HG03045 (cell line): ENCODE data around the gene RIF1.
A peak's percentile ranks its signal among the peaks of the same experiment; 100 is the strongest.
"Not testable (repeated sequence)": the region's sequence is repeated elsewhere in the genome, so short reads cannot be mapped to it uniquely, and the experiment has no call there.

Source experiments
- ATAC-seq: cut with Tn5 transposase; IDR thresholded peaks from one replicate; pipeline ENCODE4 v1.9.1; 2021; ENCODE audit warnings: mild to moderate bottlenecking, moderate library complexity; ENCODE audit not compliant: unreplicated experiment

The RIF1 gene

DNA sequence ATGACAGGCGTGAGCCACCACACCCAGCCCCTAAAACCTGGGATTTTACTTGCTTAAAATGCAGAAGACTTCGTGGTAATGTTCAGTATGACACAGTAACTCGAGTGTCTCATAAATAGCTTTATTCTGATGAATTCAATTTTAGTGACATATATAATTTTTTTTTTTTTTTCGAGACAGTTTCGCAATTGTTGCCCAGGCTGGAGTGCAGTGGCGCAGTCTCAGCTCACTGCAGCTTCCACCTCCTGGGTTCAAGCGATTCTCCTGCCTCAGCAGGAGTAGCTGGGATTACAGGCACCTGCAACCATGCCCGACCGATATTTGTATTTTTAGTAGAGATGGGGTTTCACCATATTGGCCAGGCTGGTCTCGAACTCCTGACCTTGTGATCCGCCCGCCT is 12.0 kb downstream of the RIF1 start:
- not testable (repeated sequence) for ATAC-seq

DNA sequence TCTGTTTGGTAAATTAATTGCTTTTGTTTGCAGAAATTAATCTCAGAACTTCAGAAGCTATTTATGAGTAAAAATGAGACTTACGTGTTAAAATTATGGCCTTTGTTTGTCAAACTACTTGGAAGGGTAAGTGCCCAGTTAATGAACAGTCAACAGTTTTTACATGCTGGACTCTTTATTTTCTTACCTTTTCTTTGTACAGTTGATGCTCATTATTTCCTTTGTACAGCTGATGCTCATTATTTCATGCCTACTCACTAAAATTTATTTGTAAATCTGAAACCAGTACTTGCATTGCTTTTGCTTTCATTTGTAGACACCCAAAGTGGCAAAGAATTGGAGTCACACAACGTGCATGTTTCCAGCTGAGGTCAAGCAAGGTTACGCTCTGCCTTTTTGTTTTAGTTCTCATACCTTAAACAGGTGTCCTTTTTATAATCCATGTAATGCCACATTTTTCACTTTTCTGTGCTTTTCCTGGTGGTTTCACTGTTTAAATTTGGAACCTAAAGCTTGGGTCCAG is 13.3 kb downstream of the RIF1 start:
- ATAC-seq: peak; percentile 70

DNA sequence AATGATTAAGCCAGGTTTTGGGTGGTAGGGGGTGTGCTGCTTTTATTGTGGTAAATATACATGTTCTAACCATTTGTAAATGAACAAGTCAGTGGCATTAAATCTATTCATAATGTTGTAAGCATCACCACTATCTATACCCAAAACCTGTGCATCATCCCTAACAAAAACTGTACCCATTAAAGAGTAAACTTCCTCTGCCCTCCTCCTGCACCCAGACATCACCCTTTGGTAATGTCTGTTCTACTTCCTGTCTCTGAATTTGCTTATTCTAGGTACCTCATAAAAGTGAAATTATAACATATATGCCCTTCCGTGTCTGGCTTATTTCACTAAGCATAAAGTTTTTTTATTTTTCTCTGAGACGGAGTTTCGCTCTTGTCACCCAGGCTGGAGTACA is 14.1 kb downstream of the RIF1 start:
- ATAC-seq: no peak

- ATAC-seq: no peak
These were observed 27.9 kb downstream of the RIF1 start for GRCh38 chr2:151437630-151438029.

DNA sequence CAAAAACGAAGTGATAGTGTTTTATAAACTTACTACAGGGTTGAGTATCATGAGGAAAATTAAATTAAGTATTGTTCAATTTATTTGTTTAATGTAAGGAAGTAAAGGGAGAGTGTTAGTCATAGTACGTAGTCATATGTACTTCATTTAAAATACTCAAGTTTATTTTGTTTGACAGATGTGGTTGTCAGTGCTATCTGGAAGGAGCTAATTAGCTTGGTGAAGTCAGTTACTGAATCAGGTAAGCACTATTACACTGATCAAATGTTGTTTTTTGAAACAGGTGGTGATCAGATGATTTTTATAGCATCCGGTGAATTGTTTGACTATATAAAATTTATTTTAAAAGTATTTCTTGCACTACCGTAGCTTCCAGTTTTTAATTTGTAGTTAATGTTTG is 28.8 kb downstream of the RIF1 start:
- ATAC-seq: no peak

GRCh38 chr2:151439127-151439526 is 29.4 kb downstream of the RIF1 start:
- no peak for ATAC-seq

DNA sequence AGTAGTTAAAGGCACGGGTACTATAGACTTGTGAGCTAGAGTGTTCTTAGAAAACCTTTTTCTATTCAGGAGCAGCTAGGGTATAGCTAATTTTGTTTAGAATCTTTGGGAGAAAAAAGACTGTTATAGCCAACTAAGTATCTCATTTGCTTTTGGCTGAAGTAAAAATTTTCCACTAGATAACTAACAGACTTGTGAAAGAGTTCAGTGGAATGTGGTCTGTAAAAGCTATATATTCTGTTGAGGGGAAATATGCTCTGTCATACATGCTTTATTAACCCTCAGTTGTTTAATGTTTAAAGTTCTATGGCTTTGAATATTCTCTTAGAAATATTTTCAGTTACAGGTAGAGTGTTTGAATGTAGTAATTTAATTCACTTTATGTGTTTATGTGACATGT is 49.7 kb downstream of the RIF1 start:
- ATAC-seq: no peak

DNA sequence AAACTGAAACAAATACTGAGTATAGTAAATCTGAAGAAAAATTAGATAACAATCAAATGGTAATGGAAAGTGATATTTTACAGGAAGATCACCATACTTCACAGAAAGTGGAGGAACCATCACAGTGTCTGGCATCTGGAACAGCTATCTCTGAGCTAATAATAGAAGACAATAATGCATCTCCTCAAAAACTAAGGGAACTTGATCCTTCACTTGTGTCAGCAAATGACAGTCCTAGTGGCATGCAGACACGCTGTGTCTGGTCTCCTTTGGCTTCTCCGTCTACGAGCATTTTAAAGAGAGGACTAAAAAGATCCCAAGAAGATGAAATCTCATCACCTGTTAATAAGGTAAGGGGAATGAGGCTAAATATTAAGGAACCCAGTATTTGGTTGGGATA is 56.1 kb downstream of the RIF1 start:
- no peak for ATAC-seq

GRCh38 chr2:151470556-151470955 is 60.9 kb downstream of the RIF1 start:
- no peak for ATAC-seq

- no peak for ATAC-seq
These were observed 63.3 kb downstream of the RIF1 start for GRCh38 chr2:151472966-151473365.

DNA sequence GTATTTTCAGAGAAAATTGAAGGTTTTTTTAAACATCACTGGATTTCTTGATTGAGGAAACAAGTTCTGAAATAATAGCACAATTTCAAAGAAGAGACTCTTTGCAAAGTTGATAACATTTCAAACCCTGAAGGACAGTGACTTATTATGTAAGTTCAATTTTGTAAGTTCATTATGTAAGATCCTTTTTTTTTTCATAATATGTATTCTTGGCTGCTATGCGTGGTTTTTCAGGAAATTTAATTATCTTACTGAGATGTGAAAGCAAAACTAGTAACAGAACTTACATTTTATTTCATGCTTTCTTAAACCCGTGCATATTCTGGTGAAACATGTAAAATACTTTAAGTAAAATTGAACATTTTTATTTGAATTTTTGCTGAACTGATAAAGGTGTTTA is 65.4 kb downstream of the RIF1 start:
- no peak for ATAC-seq

DNA sequence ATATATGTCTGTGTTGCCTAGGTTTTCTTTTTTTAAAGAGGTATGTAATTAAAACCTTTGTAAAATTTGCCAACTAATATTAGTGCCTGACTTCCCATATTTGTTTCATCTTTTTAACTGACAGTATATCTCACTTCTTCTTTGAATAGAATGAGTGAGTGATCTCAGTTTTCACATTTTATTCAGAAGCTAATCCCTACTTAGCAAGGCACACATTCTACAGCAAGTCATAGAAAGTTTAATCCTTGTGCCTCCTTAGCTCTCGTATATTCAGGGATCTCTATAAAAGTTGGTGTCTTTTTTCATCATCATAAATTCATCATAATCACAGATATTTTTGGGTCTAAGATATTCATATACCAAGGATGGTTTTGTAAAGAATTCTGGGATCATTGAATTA is 66.6 kb downstream of the RIF1 start:
- ATAC-seq: no peak

DNA sequence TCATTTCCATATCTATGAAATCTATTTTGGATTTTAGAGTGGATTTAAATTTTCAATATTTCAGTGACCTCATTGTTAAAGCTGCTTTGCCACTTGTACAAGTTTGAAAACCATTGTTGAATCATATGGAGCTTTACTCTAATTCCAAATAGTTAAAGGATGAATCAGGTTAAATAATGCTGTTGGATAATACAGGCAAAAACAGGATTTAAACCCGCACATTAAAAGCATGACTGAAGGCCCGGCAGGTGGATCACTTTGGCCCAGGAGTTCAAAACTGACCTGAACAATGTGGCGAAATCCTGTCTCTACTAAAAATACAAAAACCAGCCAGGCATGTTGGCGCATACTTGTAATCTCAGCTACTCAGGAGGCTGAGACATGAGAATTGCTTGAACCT is 68.3 kb downstream of the RIF1 start:
- ATAC-seq: no peak

- no peak for ATAC-seq
These were observed 72.0 kb downstream of the RIF1 start for GRCh38 chr2:151481744-151482143.

- ATAC-seq: no peak
These were observed 72.5 kb downstream of the RIF1 start for GRCh38 chr2:151482171-151482725.

DNA sequence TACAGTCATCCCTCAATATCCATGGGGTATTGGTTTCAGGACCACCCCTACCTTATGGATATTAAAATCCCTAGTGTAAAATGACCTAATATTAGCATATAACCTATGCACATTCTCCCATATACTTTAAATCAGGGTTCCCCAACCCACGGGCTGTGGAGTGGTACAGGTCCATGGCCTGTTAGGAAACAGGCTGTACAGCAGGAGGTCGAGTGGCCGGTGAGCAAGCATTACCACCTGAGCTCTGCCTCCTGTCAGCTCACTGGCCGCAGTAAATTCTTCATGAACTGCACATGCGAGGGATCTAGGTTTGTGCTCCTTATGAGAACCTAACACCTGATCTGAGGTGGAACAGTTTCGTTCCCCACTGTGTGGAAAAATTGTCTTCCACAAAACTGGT is 73.8 kb downstream of the RIF1 start:
- ATAC-seq: no peak

GRCh38 chr2:151484100-151484499 is 74.4 kb downstream of the RIF1 start:
- ATAC-seq: no peak

GRCh38 chr2:151486053-151486452 is 76.4 kb downstream of the RIF1 start:
- ATAC-seq: no peak

GRCh38 chr2:151490276-151490675 is 80.6 kb downstream of the RIF1 start:
- ATAC-seq: no peak

GRCh38 chr2:151491496-151491895 is 81.8 kb downstream of the RIF1 start:
- no peak for ATAC-seq

DNA sequence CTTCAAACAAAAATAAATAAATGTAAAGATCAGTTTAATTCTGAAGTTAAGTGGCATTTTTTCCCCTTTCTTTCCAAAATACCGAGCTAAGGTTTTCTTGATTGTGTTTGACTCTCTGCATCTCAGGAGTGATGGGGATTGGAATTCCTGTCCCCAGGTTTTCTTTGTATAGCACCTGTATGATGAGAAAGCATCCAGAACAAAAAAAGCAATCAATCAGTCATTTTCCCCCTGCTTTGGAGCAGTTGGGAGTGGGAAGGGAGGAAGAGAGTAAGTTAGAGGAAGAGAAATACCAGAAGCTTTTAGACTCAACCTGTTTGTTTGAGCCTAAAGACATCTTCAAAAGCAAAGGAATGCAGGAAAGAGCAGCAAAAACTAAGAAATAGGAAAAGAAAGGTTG is 88.5 kb downstream of the RIF1 start:
- no peak for ATAC-seq

GRCh38 chr2:151506170-151506569 is 96.5 kb downstream of the RIF1 start:
- no peak for ATAC-seq

DNA sequence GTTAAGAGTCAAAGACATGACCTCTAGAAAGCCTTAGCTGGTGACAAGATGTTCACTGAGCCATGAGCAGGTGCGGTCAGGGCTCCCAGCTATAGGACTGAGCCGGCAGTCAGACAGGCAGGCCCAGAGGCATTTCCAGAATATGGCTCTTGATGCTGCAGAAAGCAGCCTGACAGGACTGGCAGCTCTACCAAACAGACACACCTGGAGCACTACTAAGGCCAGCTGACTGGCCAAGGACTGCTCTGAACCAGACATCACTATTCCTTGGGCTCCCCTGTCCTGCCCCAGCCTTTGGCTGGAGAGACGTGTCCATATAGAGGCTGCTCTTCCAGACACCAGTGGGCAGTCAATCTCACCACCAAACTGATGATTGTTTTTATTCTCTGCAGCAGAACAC is 98.8 kb downstream of the RIF1 start:
- no peak for ATAC-seq
